ENCODE results near the gene VTI1A.

DNA sequence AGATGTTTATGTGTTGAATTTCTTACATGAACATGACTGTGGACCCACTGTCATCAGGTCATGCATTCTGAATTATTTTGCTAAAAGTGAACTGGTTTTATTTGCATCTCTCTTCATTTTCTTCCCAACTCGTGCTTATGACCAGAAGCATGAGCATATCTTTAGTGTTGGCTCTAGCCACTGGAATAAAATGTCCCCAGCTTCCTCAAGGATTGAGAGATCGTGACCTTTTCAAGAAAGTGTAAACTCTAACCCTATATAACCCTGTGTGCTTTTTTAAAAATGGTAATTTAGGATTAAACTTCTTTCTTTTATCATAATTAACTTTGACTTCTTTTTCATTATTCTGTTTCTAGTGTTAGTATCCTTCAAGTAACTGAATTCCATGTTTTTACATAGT lies 55.5 kb downstream of the VTI1A start:
- TF ChIP-seq RBBP5 (IDR thresholded peaks at IDR 0.05; ENCODE audit: borderline replicate concordance, insufficient read depth, low read length, poor library complexity, severe bottlenecking) = no peak
- TF ChIP-seq MAFK (IDR thresholded peaks at IDR 0.05; ENCODE audit: low read length) = no peak
- no peak for TF ChIP-seq RAD21 (CRISPR knock-in tag; conservative IDR thresholded peaks at IDR 0.05 in 1 of 2, IDR thresholded peaks at IDR 0.05 in 1 of 2)
- no peak for TF ChIP-seq IRF9 (tag; IDR thresholded peaks at IDR 0.05)
- TF ChIP-seq RB1 (IDR thresholded peaks at IDR 0.05; ENCODE audit: low read depth) = no peak

Data from K562 (cell line).